Psoas muscle (tissue), 8 donors: ENCODE measurements around the gene ARL2BP. TPM values are rescaled to one million over a fixed set of nuclear protein-coding genes. Genes with fewer than 3 reads are reported as not detected.

Experiments
- ATAC-seq, 4 donors: fragments of 200-7000 bp; cut with Tn5 transposase; one replicate each; pipeline ENCODE4 v1.9.1; 2020; ENCODE audit warnings: moderate library complexity in 3 of 4, mild to moderate bottlenecking in 2 of 4
- DNase-seq, 2 donors: peaks; one replicate each; pipeline ENCODE4 v3.0.0-alpha.2; 2020
- H3K27ac ChIP-seq: fragments of 200-600 bp; one replicate; pipeline ENCODE4 v1.8.0; 2022
- H3K27me3 ChIP-seq, 3 donors: fragments of 200-600 bp in 1 of 3; one replicate each; pipeline versions ENCODE4 v1.6.1 to v1.8.0; 2013 to 2022; ENCODE audit warnings: low read length in 2 of 3, mild to moderate bottlenecking in 2 of 3, moderate library complexity in 1 of 3; ENCODE audit not compliant: insufficient read depth in 3 of 3
- H3K36me3 ChIP-seq, 2 donors: fragments of 200-600 bp in 1 of 2; one replicate each; pipeline versions ENCODE4 v1.6.1 to v1.8.0; 2013 to 2022; ENCODE audit warnings: low read depth in 1 of 2, mild to moderate bottlenecking in 1 of 2, moderate library complexity in 1 of 2; ENCODE audit not compliant: insufficient read depth in 1 of 2
- H3K4me1 ChIP-seq: fragments of 200-600 bp; one replicate; pipeline ENCODE4 v1.8.0; 2022
- H3K4me3 ChIP-seq: fragments of 200-600 bp; one replicate; pipeline ENCODE4 v1.8.0; 2022; ENCODE audit warnings: mild to moderate bottlenecking
- H3K9me3 ChIP-seq: fragments of 200-600 bp; one replicate; pipeline ENCODE4 v1.8.0; 2022
- CTCF ChIP-seq: fragments of 200-600 bp; IDR thresholded peaks from one replicate; pipeline ENCODE4 v1.8.0; 2022; ENCODE audit warnings: antibody characterized with exemption
- WGBS, 3 donors: extraction: QIAGEN DNeasy Blood & Tissue Kit; methylation state at CpG; one replicate each; pipeline versions ENCODE4 v1.1.6 to v1.1.7; 2013; 5-methylcytosine and 5-hydroxymethylcytosine counted together
- intact Hi-C, 2 donors: fragments of 100-400 bp; cut with DNase I; formaldehyde crosslinking; loops; one replicate each; pipeline versions ENCODE4 v1.11.0 to v1.14.2; 2022
- polyA plus RNA-seq, 3 donors: library from polyadenylated mRNA; stranded (reverse); fragments of 200-250 nt; gene quantifications; one replicate each; pipeline ENCODE4 v1.2.3, GENCODE V29; 2013
- total RNA-seq, 4 donors: library from RNA; stranded (reverse); fragmentation: NEBNext Ultra II Directional in 2 of 4; extraction: Animal tissue kit (Norgen Biotek cat#: 25700) in 2 of 4; gene quantifications; one replicate each; pipeline versions ENCODE4 v1.2.1 to v1.2.4, GENCODE V29; 2021 to 2023
- donor health status: healthy with polysubstance abuse.
- donor health status: DM: no; HTN: no; CAD: no; lungs with moderate emphysema.
- donor health status: Bipolar disorder and iron deficiency.
- donor health status: healthy.
- donor health status: DM: yes; HTN: yes; CAD: no.
- donor health status: DM: no; HTN: no; CAD: no.
- donor health status: DM: no; HTN: no; CAD: no.
- donor health status: DM: yes; HTN: yes; CAD: no.

The ARL2BP gene
- total and polyA plus RNA-seq, 7 donors: 25.2 to 88.3 (median 39.9) TPM

- Histone ChIP-seq H3K9me3 (no peaks in the 10 kb centered on the region), H3K27ac (no peak overlapping the region), H3K36me3 (peaks cover 12 to 84% of the 10 kb centered on the region in 2 donors), H3K4me1 (no peaks in the 10 kb centered on the region), H3K27me3 (no peaks in the 10 kb centered on the region), H3K4me3 (no peak overlapping the region)
- TF ChIP-seq CTCF: no peak
- intact Hi-C loops: no loop called here
- DNase-seq (no peak), ATAC-seq (no peak)
- 95 to 97% (median 95%) methylated on average over 1 of the region's 1 CpG for WGBS, 3 donors
Observed at GRCh38 chr16:57253466-57253865, 8.4 kb downstream of the ARL2BP start.

- no peak for TF ChIP-seq CTCF
- Histone ChIP-seq H3K27me3 (no peaks in the 10 kb centered on the region), H3K36me3 (peaks cover 12 to 60% of the 10 kb centered on the region in 2 donors), H3K4me3 (no peak overlapping the region), H3K9me3 (no peaks in the 10 kb centered on the region), H3K27ac (no peak overlapping the region), H3K4me1 (no peaks in the 10 kb centered on the region)
- no peak for DNase-seq
- intact Hi-C loops: no loop called here
- ATAC-seq: no peak
- WGBS, 3 donors: 85 to 86% (median 86%) methylated on average over 10 of the region's 10 CpGs
Observed at GRCh38 chr16:57255686-57256415, 10.8 kb downstream of the ARL2BP start.

DNA sequence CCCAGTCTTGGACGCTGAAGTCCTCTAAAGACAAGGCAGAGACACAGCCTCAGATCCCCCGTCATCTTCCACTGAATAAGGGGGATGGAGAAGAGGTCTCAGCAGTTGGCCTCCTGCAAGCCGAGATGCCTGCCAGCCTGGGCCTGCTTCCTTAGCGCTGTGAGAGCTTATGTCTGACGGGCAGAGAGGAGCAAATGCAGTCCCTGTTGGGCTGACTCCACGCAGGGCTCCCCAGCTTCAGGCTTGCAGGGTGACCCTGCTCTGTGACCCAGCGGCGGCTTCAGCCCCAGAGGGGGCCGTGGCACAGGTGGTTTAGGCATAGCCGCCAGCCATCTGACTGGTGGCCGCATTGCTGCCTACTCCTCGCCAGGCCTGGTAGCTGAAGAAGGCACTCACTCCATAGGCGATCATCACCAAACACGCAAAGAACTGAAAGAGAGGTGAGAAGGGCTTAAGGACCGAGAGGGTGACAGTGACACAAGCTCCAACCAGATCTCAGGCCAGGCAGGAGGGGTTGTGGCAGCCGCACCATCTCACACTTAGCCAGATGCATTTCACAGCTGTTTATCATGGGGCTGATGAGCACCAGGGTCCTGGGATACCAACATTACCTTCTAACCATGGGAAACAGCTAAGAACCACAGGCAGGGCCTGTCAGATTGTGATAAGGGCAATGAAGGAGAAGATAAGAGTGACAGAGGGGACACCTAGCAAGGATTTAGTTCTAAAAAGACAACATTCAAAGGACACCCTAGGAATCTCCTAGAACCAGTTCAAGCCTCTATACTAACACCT is 11.7 kb downstream of the ARL2BP start:
- no peak for TF ChIP-seq CTCF
- no peaks in the 10 kb centered on the region for H3K27me3 ChIP-seq
- H3K27ac ChIP-seq: no peak overlapping the region
- ATAC-seq (no peak), DNase-seq (no peak)
- intact Hi-C loops: no loop called here
- H3K4me1 ChIP-seq: no peaks in the 10 kb centered on the region
- H3K36me3 ChIP-seq: peaks cover 9 to 51% of the 10 kb centered on the region in 2 donors
- no peaks in the 10 kb centered on the region for H3K9me3 ChIP-seq
- H3K4me3 ChIP-seq: no peak overlapping the region
- WGBS, 3 donors: 84 to 90% (median 84%) methylated on average over 16 of the region's 16 CpGs

- WGBS, 3 donors: 70 to 90% (median 79%) methylated on average over 13 of the region's 13 CpGs
- no peak for DNase-seq
- intact Hi-C loops: no loop called here
Observed at GRCh38 chr16:57257455-57258070, 12.5 kb downstream of the ARL2BP start.

More at GRCh38 chr16:57257455-57258070, 12.5 kb downstream of the ARL2BP start:
- no peak for ATAC-seq
- H3K36me3 ChIP-seq: peaks cover 1 to 43% of the 10 kb centered on the region in 2 donors
- H3K4me3 ChIP-seq: no peak overlapping the region
- no peaks in the 10 kb centered on the region for H3K9me3 ChIP-seq
- no peak for TF ChIP-seq CTCF
- H3K27ac ChIP-seq: no peak overlapping the region
- no peaks in the 10 kb centered on the region for H3K4me1 ChIP-seq
- no peaks in the 10 kb centered on the region for H3K27me3 ChIP-seq
